ENCODE measurements around the gene ANKDD1B. TPM values are rescaled to one million over a fixed set of nuclear protein-coding genes. Genes with fewer than 3 reads are reported as not detected.
A peak's percentile ranks its signal among the peaks of the same experiment; 100 is the strongest.

Gene ANKDD1B
- total and polyA plus RNA-seq, 9 of the 15 experiments (the other 6 are each of a cell fraction or from before 2014, with no cell fraction given) = 0.04 to 0.29 (median 0.18) TPM; not detected in 1

GRCh38 chr5:75648712-75649111 lies 37.5 kb downstream of the ANKDD1B start (continued):
- no peak for TF ChIP-seq ZNF699 (CRISPR knock-in tag; IDR thresholded peaks at IDR 0.05; ENCODE audit: insufficient replicate concordance)
- TF ChIP-seq CBFA2T3 (IDR thresholded peaks at IDR 0.05) = peak; percentile 57

- TF ChIP-seq HCFC1 (IDR thresholded peaks at IDR 0.05; ENCODE audit: low read depth, low read length) = no peak
- TF ChIP-seq DDX20 (tag; IDR thresholded peaks at IDR 0.05; ENCODE audit: low read depth) = no peak
- no peak for TF ChIP-seq POU5F1 (IDR thresholded peaks at IDR 0.05; ENCODE audit: borderline replicate concordance, low read depth, low read length, partially characterized antibody)
- TF ChIP-seq ZNF253 (CRISPR knock-in tag; conservative IDR thresholded peaks at IDR 0.05) = no peak
- TF ChIP-seq ZNF384 (IDR thresholded peaks at IDR 0.05; ENCODE audit: low read depth, low read length) = no peak
- no peak for TF ChIP-seq SRSF1 (IDR thresholded peaks at IDR 0.05; ENCODE audit: low read depth, low read length)
- TF ChIP-seq SIX5 (IDR thresholded peaks at IDR 0.05; ENCODE audit: borderline replicate concordance in 1 of 2, insufficient read depth in 1 of 2, low read depth in 1 of 2, low read length in 2 of 2) = no peak
- TF ChIP-seq FUS (optimal IDR thresholded peaks at IDR 0.05; ENCODE audit: low read depth, low read length) = no peak
- no peak for TF ChIP-seq E2F8 (IDR thresholded peaks at IDR 0.05; ENCODE audit: low read depth, partially characterized antibody)
- TF ChIP-seq GABPB1 (CRISPR knock-in tag; IDR thresholded peaks at IDR 0.05) = no peak
- TF ChIP-seq CREB5 (CRISPR knock-in tag; IDR thresholded peaks at IDR 0.05) = no peak
- TF ChIP-seq ETV5 (CRISPR knock-in tag; IDR thresholded peaks at IDR 0.05; ENCODE audit: low read depth) = no peak
- no peak for TF ChIP-seq ZNF57 (CRISPR knock-in tag; IDR thresholded peaks at IDR 0.05)
- POLR2A ChIA-PET = interaction anchor here (0.6 kb wide), 1 partner anchor 13 kb away, joined by 3 read pairs; no protein-coding TSS in a partner anchor
- Histone ChIP-seq H3K27ac (ENCODE audit: extremely low read depth, low read depth, low read length) (no peak overlapping the region), H2AFZ (ENCODE audit: low read depth, low read length) (peak overlapping the region; percentile 33; the same call in 1 of the 2 replicates), H3K27me3 (ENCODE audit: control insufficient read depth in 2 of 2, insufficient read depth in 2 of 2, low read length in 2 of 2) (no peaks in the 10 kb centered on the region), H3K36me3 (ENCODE audit: control insufficient read depth, insufficient read depth, low read length) (no peaks in the 10 kb centered on the region), H4K20me1 (replicated peaks; ENCODE audit: control insufficient read depth, insufficient read depth, low read length) (no peaks in the 10 kb centered on the region), H3K9ac (ENCODE audit: insufficient read depth in 1 of 2, low read depth in 2 of 2, low read length in 2 of 2) (no peak overlapping the region), H3K4me1 (replicated peaks in 1 of 2; ENCODE audit: control insufficient read depth in 2 of 2, insufficient read depth in 2 of 2, low read length in 2 of 2) (peaks cover 4 to 8% of the 10 kb centered on the region in 2 experiments; a peak in 3 of 5 replicates), H3K4me2 (ENCODE audit: insufficient read depth, low read length) (no peak overlapping the region), H3K79me2 (ENCODE audit: control insufficient read depth, insufficient read depth, low read length) (no peaks in the 10 kb centered on the region), H3K9me1 (ENCODE audit: control insufficient read depth, insufficient read depth, low read length) (no peaks in the 10 kb centered on the region), H3K9me3 (replicated peaks; ENCODE audit: control insufficient read depth, insufficient read depth, low read depth, low read length) (no peaks in the 10 kb centered on the region), H3K4me3 (no peak overlapping the region)
- WGBS (ENCODE audit: insufficient coverage, low coverage, missing lambda C conversion rate) = 53% methylated on average over 4 of the region's 4 CpGs
- in situ Hi-C loops (cut with MboI) (no loop called here), intact Hi-C loops (cut with micrococcal nuclease) (no loop called here)
- no TSS peak for BruUV-seq (replicated peaks)
- no peak for ATAC-seq
- FAIRE-seq = no peak
- CTCF ChIA-PET (ENCODE audit: low intra/inter-chr PET ratio) = no interaction called here
- no peak for DNase-seq (ENCODE audit: extremely low read depth in 1 of 4, low spot score in 3 of 4)
Observed at GRCh38 chr5:75651575-75652238, 40.5 kb downstream of the ANKDD1B start.

Data from K562 (cell line).